Measurements from ENCODE around the gene PPP2R2B.

The PPP2R2B gene

DNA sequence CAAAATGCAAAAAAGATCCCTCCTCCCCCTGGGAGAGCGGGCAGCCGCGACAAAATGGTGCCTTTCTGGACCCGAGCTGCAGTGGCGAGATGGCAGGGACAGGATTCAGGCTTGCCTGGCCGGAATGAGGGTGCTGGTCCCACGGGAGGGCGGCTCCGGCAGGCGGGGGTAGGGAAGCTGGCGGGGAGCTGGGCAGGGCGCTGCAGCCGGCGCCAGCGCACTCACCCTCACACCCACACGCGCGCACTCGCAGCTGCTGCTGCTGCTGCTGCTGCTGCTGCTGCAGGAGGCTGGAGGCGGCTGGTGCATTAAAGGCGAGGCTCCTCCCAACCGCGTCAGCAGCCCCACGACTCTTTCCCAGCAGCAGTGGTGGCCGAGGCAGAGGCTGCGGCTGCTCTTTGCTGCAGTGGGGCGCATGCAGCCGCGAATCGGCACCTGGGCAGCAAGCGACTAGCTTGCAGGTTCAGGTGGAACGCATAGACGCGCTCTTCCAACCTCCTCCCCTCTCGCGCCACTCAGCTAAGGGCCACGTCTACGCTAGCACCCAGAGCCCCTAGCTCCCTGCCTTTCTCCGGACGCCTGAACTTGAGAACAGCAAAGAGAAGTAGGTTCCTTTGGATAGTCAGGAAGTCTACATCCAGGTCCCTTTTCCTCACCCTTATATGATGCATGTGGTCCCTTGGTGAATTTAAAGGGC is at the start of gene PPP2R2B:
Gene PPP2R2B, minus strand, starts transcription at position 282 of the 697 bp plus-strand sequence.
- DNase-seq (ENCODE audit: low read depth in 2 of 2): no peak

- DNase-seq (ENCODE audit: low read depth in 2 of 2): no peak
Measured at GRCh38 chr5:146924132-146924531, 45.6 kb upstream of the PPP2R2B start.

DNA sequence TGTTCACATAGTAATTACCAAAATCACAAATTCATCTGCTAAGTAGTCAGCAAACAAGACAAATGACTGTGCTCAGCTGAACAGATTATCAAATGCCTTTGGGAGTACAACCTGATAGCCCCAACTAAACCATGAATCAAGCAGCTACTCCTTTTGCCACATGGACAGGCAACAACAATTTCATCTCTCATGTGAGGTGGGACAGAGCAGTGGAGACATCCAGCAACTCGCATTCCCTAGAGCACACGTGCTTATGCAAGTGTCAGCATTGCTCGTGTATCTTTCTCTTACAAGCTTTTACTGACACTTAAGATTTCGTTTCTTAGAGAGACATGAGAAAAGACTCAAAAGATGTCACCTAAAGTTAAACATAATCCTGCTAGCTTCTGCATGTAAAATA is 42.7 kb upstream of the PPP2R2B start:
- DNase-seq (ENCODE audit: low read depth in 2 of 2): no peak

GRCh38 chr5:146920351-146920881 is 41.9 kb upstream of the PPP2R2B start:
- DNase-seq (ENCODE audit: low read depth in 2 of 2): no peak

- DNase-seq (ENCODE audit: low read depth in 2 of 2): no peak
Measured at GRCh38 chr5:146919304-146919703, 40.7 kb upstream of the PPP2R2B start.

DNA sequence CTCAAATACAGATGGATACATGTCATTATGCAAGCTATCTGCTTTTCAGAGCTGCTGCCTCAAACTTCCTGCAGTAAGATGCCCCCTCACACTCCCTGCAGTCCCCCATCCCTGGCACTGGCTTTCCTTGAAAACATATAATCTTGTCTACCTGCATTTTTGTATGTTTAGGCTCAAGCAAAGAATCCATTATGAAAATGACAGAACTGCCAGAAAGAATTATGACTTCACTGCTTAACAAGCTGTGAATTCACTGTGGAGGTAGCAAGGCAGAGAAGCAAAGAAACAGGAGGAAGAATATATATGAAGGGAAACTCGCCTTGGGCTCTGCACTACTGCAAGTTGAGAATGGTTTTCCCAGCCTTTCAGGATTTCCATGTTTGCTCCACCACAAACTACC is 39.4 kb upstream of the PPP2R2B start:
- DNase-seq (ENCODE audit: low read depth in 2 of 2): no peak

DNA sequence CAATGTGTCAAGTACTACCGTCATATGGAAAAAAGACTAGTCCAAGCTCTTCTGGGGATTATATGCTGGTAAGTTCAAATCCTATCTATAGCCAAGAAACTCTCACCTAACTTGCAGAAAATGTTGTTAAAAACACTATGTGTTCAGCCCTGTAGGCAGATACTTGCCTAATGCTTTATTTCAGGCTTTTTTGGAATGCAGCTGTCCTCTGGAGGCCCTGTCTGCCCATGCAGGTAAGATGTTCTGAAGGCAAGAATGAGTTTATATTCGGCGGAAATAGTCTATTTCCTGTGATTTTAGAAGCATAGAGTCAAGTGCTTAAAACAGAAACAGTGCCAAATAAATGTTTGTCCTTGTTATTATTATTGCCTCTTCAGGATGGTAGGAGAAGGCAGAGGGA is 34.3 kb upstream of the PPP2R2B start:
- no peak for DNase-seq (ENCODE audit: low read depth in 2 of 2)

DNA sequence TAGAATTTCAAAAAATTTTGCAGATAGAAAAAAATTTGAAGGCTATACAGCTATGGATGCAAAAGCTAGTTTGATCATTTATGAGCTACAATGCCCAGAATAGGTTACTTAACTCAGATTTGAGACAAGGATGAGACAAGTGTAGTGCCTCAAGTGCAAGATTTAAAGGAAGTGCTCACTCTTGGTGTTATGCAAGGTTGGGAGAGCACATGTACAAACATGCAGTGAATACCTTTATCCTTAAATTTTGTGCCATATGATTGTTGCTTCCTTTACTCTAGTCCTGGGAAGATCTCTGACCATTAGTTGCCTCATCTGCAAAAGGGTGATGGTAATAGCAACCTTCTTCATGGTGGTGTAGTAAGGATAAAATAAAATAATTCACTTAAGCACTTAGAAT is 31.7 kb upstream of the PPP2R2B start:
- no peak for DNase-seq (ENCODE audit: low read depth in 2 of 2)

DNA sequence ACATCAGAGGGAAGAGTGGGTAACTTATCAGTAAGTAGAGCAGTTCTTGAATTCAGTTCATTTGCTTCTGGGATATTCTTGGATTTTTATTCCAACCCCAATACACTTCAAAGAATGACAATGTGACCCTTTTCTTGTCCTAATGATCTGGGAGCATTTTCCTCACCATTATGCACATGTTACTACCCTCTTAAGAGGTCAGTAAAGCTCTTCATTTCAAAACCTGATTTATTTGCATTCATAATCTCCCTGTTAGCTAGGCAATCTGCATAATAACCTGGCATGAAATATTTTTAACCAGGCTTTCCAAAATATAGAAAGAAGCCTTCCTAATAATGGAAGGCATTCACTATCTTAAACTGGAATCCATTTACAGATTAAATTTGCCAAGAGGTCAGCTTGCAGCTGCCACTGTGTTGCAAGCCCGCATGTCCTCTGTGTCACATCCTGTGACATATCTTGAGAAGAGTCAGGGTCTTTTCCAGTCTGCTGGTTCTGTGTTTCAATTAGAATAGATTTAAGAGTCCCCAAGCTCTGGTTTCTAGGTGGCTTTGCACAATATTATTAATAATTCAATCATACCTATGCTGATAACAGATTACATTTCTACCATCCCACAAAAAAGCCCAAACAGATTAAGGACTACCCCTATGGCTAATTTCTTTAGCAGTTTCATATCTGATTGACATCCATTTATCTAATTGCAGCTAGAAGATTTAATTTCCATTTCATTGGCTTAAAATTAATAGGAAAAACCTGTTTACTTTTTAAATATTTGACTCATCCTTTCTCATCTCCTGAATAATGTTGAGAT is 30.9 kb upstream of the PPP2R2B start:
- no peak for DNase-seq (ENCODE audit: low read depth in 2 of 2)

GRCh38 chr5:146906803-146907202 is 28.2 kb upstream of the PPP2R2B start:
- DNase-seq (ENCODE audit: low read depth in 2 of 2): no peak

GRCh38 chr5:146904890-146905289 is 26.3 kb upstream of the PPP2R2B start:
- DNase-seq (ENCODE audit: low read depth in 2 of 2): no peak

DNA sequence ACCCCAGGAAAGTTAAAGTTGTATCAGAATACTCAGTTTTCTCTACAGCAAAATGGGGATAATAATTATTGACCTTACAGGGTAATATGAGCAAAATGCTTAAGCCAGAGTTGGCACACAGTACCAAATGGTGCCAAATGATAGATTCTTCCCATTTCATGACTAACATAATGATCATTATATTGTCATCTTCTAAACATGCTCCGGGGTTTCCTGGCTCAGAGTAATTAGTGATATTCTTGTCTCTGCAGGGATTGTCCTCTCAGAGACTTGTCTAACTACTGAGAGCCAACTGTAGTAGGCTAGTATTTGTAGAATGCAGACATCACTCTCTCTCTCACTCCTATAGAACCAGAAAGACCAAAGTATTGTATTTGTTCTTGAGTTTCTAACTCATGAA is 25.2 kb upstream of the PPP2R2B start:
- DNase-seq (ENCODE audit: low read depth in 2 of 2): no peak

DNA sequence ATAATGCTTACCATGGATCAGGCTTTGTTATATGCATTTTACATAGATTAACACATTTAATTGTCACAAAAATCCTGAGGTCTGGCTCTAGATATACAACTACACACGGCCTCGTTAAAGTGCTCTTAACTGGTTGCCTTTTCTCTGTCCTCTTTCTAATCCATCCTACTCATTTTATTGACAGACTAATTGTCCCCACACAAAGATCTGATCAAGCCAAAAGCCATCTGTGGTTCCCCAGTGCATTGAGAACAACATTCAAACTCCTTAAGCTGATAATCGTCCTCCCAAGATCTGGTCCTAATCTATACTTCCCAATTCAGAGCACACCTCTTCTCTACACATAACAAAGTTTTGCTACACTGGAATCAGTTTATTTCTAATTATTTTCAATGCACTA is 23.9 kb upstream of the PPP2R2B start:
- no peak for DNase-seq (ENCODE audit: low read depth in 2 of 2)

GRCh38 chr5:146897061-146897460 is 18.5 kb upstream of the PPP2R2B start:
- DNase-seq (ENCODE audit: low read depth in 2 of 2): no peak

DNA sequence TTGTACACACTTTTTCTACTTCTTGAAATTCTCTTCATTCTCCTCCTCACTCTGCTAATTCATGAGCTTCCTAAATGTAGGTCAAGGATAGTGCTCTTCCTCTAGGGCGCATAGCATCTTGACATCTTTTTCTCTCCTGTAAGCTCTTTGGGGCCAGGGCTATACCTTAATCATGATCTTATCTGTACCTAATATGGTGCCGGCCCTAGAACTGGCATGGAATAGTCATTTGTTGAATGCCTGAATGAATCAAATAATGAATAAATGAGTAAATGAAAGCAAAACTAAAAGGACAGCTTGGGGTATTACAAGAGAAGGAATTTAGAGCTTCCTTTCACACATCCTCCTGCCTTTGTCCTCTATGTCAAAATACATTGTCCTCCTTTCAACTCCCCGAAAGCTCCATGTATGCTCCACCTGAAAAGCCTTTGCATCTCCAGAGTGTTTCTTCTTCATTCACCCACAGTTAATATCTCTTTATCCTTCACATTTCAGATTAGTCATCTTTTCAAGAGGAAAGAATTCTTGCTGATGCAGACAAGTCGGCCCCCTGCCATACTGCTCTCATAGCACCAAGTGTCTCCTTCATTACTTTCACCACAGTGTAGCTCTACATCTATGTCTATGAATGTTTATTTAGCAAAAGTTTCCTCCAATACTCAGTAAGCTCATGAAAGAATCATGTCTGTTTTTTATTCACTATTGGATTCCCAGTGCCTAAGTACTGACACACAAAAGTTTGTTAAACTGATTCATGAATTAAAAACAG is 16.4 kb upstream of the PPP2R2B start:
- no peak for DNase-seq (ENCODE audit: low read depth in 2 of 2)

DNA sequence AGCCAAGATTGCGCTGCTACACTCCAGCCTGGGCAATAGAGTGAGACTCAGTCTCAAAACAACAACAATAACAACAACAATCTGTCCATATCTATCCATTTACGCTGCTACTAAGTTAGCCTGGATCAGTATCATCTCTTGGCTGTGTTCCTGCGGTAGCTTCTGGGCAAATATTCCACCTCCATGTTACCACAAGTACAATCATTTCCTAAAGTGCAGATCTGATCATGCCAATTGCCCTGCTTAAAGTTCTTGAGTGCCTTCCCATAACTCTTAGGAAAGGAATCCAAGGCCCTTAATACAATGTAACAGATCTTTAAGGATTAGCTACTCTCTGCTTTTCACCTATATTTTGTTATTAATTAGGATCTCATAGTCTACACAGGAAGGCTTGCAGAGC is 15.4 kb upstream of the PPP2R2B start:
- no peak for DNase-seq (ENCODE audit: low read depth in 2 of 2)

GRCh38 chr5:146892231-146892630 is 13.7 kb upstream of the PPP2R2B start:
- no peak for DNase-seq (ENCODE audit: low read depth in 2 of 2)

DNA sequence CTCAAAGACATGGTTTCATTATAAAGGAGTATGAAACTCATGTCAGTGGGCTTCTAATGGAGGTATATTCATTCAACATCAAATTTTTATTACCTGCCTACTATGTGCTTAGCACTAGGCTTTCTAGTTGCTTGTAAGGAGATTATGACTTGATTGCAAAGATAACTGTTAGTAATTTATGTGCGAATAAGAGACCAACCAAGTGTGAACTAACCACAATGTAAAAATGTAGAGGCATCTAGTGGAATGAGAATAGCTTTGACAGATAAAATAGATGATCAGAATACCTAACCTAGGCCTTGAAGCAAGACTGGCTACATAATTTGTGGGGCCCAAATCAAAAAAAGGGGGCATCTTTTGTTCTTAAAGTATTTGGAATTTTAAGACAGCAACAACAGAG is 13.0 kb upstream of the PPP2R2B start:
- DNase-seq (ENCODE audit: low read depth in 2 of 2): no peak

DNA sequence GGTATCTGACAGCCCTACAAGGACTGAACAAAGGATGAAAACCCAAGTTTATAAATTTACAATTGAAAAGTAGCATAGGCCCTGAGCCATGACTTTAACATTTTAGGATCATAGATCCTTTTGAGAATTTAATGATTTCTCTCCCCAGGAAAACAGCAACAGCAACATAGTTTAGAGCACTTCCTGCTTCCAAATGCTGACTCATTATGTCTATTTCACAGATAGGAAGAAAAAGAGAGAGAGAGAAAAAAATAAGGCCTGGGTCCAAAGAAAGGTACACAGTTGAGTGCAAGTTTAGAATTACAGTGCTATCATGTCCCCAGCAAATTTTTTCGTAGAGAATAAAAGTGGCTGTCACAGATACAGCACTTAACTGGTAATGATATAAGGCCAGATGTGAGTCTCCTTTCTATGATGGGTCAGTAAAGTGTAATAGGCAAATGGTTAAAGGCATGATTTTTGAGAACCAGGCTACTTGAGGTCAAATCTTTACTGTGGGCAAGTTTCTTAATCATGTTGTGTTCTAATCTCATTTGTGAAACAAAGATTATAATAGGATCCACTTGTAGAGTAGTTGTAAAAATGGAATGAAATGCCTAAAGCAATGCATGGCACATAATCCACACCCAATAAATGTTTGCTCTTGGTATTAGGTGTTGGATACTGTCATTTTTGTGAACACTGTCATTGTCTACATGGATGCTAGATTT is 12.3 kb upstream of the PPP2R2B start:
- DNase-seq (ENCODE audit: low read depth in 2 of 2): no peak

GRCh38 chr5:146890066-146890465 is 11.5 kb upstream of the PPP2R2B start:
- no peak for DNase-seq (ENCODE audit: low read depth in 2 of 2)

DNA sequence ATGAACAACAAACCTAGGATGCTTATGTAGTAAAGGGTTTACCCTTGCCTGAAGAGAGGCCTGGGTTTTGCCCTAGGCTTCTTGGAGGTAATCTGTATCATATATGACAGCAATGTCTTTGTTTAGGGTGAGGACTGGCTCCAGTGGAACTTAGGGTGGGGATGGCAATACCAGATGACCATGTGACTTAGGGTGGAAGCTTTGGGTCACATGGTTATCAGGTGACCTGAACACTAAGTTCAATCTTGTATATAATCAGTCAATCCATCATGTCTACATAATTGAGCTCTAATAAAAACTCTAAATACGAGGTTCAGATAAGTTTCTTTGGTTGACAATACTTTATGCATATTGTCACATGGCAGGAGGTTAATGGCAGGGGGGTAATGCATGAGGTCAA is 10.6 kb upstream of the PPP2R2B start:
- no peak for DNase-seq (ENCODE audit: low read depth in 2 of 2)
